ENCODE data around the gene PSEN2.
A peak's percentile ranks its signal among the peaks of the same experiment; 100 is the strongest.
"Not testable (repeated sequence)": the region's sequence is repeated elsewhere in the genome, so short reads cannot be mapped to it uniquely, and the experiment has no call there.

PSEN2 gene

DNA sequence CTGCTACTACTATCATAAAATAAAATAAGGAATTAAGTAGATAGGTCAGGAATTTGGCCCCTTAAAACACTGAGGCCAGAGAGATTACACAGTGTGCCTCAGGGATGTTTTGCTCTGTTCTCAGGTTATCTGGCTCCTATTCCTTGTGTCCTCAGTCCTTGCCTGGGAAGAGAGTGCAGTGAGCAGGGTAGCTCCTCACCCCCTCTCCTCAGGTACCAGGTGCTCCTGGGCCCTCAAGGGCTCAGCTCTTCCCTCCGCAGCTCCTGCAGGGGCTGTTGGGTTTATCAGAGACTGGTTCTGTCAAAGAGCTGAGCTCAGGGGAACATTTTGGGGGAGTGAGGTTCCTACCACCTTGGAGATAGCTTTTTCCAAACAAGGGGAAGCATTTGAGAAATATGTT, 49.6 kb downstream of the PSEN2 start:
- no peak for DNase-seq (ENCODE audit: low spot score)

- DNase-seq (ENCODE audit: low spot score): no peak
Observed at GRCh38 chr1:226920446-226920894, 50.1 kb downstream of the PSEN2 start.

- no peak for DNase-seq (ENCODE audit: low spot score)
Observed at GRCh38 chr1:226921504-226921903, 51.1 kb downstream of the PSEN2 start.

DNA sequence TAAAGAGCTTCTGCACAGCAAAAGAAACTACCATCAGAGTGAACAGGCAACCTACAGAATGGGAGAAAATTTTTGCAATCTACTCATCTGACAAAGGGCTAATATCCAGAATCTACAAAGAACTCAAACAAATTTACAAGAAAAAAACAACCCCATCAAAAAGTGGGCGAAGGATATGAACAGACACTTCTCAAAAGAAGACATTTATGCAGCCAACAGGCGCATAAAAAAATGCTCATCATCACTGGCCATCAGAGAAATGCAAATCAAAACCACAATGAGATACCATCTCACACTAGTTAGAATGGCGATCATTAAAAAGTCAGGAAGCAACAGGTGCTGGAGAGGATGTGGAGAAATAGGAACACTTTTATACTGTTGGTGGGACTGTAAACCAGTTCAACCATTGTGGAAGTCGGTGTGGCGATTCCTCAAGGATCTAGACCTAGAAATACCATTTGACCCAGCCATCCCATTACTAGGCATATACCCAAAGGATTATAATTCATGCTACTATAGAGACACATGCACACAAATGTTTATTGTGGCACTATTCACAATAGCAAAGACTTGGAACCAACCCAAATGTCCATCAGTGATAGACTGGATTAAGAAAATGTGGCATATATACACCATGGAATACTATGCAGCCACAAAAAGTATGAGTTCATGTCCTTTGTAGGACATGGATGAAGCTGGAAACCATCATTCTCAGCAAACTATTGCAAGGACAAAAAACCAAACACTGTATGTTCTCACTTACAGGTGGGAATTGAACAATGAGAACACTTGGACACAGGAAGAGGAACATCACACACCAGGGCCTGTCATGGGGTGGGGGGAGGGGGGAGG, 59.1 kb downstream of the PSEN2 start:
- DNase-seq (ENCODE audit: low spot score): not testable (repeated sequence)

- DNase-seq (ENCODE audit: low spot score): no peak
Observed at GRCh38 chr1:226934483-226935237, 64.2 kb downstream of the PSEN2 start.

DNA sequence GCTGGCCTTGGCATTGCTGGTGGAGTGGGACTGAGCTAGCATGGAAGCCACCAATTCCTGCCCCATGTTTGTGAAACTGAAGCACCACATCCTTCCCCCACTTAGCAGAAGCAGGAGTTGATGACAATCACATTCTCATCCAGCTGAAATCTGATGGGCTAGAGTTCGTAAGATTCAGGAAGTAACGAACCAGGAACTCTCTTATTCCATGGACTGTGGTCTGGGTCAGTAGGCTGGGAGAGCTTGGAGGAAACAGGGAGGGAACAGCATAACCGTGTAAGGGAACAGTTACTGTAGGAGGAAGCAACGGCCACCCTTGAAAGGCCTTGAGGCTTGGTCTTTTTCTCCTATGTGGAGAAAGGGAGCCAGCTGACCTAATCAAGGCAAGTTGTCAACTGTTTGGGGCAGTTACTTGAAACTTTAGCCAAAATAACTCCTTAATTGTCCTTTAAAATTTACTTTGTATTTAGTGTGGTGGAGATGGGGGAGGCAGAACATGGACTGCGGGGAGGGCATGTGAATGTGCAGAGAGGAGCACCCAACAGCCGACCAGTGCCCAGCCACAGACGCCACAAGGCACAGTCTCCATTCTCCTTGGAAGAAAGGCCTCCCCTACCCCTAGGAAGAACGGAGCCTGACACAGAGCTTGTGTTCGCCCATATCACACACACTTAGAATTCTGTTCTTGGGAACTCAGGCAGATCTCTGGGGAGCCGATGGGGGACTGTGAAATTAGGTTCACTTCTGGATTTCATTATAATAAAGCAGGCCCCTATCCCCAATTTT, 67.7 kb downstream of the PSEN2 start:
- DNase-seq (ENCODE audit: low spot score): no peak

DNA sequence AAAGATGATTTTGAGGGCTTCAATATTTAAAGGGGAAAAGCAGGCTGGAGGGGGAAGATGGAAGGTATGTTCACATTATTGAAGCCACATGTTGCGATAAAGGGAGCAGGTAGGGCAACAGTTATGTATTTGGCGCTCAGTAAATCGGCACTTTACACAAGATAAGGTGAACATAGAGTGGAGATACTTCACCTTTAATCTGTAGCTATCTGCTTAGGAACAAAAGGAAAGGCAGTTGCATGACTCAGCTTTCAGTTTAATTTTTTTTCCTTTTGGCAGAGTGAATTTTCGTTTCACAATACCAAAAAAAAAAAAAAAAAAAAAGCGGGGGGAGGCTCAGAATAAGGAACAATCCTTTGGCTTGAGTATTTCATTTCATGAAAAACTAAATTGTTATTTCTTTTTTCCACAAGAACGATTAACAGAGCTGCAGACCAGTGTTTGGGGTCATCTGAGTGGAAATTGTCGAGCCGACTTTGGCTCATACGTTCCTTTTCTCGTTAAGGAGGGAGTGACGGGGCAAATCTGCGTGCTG, 68.6 kb downstream of the PSEN2 start:
- no peak for DNase-seq (ENCODE audit: low spot score)

DNA sequence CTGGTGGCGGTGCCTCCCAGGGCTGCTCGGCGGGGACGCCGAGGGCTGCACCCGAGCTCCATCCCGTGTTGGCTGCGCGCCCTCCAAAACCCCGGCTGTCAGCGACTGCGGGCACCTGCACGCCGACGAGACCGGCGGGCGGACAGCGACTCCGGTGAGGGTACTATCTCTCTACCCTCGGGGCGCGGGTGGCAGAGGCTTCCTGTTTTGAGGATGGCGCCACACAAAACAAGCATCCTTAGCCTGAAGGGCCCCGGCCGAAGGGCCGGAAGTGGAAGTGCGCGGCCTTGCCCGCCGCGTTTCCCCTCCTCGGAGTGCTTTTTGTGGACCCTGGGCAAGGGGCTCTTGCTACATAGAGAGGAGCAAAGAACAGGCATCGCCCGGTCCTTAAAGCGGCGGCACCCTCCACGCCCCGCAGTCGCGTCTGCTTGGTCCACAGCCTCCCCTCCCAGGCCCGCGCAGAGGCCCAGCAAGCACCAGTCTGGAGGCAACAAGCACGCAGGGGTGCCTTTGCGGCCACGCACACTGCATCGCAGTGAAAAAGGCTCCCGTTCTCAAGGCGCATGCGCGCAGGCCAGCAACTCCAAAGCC, 69.1 kb downstream of the PSEN2 start:
- DNase-seq (ENCODE audit: low spot score): peak; percentile 86

- peak; percentile 99 for DNase-seq (ENCODE audit: low spot score)
Observed at GRCh38 chr1:226940029-226940805, 69.8 kb downstream of the PSEN2 start, which contains the start of gene COQ8A. Gene COQ8A (plus strand): TSS chr1:226940294. CDS start chr1:226961386, 21,092 bp downstream.

DNA sequence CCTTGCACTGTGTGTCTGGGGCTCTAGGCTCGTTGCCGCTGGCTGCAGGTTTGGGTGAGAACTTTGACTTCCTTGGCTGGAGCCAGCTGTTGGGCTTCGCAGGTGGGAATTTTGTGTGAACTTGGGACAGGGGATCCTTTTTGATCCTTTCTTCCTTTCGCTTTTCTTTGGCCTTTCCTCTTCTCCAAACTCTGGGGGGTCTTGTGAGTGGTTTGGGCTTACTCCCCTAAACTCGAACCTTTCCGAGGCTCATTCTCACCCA, 70.3 kb downstream of the PSEN2 start:
- no peak for DNase-seq (ENCODE audit: low spot score)

DNA sequence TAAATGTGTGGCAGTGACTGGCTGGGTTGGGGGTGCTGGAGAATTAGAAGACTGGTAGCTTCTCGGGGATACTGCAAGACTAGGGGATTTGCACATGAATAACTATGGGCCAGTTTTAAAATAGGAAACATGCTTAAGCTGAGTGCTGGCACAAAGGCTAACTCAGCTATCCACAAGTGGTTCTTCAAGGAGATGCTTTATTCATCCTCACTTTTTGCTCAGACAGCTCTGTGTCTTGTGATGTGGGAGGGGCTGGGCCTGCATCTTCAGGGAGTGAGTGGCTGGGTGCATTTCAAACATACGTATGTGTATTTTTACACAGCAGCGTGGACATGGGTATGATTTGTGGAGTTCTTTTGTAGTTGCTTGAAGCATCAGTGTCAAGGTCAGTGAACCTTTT, 72.0 kb downstream of the PSEN2 start:
- no peak for DNase-seq (ENCODE audit: low spot score)

DNA sequence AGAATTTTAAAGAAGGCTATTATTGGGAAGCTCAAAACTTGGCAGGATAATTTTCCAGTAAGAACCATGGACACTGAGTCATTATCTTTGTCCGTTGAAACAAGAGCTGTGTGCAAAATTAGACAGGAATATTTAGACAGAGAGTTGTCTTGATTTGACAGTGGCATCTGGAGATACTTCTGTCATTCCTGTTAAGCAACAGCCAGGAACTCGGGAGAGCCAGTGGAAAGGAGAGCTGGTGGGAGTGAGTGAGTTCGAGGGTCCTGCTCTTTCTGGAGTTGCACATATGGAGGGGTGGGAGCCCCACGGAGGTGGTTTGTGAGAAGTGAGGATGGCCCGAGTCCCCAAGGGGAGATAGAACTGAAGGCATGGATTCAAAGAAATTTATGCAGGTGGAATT, 72.7 kb downstream of the PSEN2 start:
- DNase-seq (ENCODE audit: low spot score): no peak

DNA sequence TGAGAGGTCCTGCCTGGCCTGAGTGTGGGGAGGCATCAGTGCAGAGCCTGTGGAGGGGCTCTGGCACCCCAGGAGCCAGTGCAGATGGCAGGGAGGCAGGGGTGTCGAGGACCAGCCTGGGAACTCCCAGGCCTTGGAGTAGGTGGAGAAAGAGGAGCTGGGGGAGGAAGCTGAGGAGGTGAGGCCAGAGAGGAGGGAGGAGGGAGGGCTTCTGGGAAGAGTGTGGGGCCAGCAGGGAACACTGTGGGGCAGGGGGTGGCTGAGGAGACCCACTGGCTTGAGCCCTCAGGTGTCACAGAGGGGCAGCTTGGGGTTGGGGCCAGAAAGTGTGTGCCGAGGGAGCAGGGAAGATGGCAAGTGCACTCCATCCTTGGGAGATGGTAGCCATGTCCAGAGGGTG, 73.5 kb downstream of the PSEN2 start:
- no peak for DNase-seq (ENCODE audit: low spot score)

- no peak for DNase-seq (ENCODE audit: low spot score)
Observed at GRCh38 chr1:226945106-226945857, 74.9 kb downstream of the PSEN2 start.

All from D341Med (cell line).